ENCODE measurements around the gene PDE2A. TPM values are rescaled to one million over a fixed set of nuclear protein-coding genes. Genes with fewer than 3 reads are reported as not detected.

Gene PDE2A
- polyA plus RNA-seq, 3 donors: 17.1 to 21.1 (median 17.9) TPM

DNA sequence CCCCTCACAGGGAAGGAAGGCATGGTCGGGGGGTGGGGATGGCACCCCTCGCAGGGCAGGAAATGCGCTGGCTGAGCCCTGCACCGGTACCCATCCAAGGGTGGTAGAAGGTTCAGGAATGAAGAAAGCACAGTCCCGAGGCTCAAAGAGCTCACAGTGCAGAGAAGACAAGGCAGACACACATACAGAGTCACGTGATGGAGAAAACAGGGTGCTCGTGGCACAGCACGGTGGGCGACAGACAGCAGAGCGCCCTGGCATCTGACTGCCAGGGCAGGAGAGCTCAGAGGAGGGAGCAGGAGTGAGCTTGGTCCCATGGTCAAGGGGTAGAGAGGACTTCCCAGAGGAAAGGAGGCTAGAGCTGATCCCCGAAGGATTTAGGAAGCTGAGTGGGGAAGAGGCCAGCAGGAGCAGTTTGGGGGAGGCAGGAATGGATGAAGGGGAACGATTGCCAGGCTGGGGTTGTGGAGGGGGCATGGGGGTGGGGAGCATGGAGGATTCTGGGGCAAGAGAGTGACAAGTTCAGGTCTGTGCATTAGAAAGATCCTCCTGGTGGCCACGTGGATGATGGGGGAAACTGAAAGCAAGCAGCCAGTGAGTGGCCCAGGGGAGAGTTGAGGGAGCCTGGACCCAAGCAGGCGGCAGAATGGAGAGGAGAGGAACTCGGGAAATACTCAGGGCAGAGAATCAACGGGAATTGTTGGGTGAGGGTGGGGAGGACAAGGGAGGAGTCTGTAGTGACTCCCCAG lies 43.9 kb downstream of the PDE2A start:
- DNase-seq (ENCODE audit: extremely low read depth in 1 of 11, low read depth in 9 of 11, low spot score in 4 of 11): no peak

DNA sequence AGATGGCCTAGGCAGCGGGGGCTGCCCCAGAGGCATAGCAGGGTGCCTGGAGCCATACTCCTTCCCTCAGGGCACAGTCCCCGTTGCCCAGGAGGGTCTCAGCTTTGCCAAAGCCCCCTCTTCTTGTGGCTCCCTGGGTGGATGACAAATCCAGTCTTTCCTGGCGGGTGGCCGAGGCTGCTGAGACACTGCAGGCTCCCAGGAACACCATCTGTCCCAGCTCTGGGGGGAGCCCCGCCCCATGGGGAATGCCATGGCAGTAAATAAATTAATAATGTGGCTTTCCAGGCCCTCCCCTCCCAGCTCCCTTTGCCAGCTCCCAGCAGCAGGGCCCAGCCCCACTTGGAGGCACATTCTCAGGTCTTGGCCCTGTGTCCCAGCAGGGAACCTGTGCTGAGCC lies 45.0 kb downstream of the PDE2A start:
- DNase-seq (ENCODE audit: extremely low read depth in 1 of 11, low read depth in 9 of 11, low spot score in 4 of 11): no peak

DNA sequence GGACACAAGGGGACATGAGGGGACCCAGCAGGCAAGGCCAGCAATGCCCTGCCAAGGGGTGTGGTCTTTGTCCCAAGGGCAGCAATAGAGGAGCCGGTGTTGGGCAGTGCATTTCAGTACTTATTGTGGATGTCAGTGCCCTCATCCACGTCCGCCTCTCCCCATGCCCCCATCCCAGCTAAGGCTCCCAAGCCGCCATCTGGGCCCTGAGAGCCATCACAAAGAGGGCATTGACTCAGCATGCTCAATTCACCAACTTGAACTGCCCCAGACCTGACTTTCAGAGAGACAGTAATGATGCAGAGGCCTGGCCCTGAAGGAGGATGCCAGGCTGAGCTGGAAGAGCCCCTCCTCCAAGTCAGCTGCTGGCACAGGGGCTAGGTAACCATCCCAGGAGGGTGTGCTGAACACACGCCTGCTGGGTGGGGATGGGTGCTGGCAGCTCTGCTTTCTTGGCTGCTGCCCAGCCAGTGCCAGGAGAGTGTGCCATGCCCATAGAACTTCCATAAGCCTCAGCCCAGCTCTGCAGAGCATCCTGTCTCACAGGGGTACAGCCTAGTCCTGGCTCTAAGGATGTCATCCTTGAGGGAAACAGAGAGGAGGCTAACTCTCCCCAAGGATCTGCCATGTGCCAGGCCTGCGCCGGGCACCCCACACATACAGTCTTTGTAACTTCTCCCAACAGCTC lies 46.5 kb downstream of the PDE2A start:
- no peak for DNase-seq (ENCODE audit: extremely low read depth in 1 of 11, low read depth in 9 of 11, low spot score in 4 of 11)

DNA sequence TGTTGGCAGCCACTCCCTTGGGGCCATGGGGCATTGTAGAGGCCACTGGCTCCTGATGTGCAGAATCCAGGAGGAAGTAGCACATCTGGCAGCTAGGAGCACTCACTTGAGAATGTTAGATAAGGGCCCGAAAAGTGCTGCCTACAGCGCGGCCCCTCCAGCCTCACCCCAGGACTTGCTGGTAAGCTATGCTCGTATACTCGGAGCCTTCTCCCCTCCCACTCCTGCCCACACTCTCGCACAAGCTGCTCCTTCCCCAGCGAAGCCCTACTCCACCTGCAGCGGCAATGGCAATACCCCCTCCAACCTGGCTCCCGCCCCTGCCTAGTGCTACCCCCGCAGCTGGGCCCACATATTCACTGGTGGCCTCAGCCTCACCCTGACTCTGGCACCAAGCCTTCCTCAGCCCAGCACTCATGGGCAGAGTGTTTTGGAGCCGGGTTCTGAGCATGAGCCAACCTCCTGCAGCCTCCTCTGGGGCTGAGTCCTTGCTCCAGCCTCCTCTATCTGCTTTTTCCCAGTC lies 47.7 kb downstream of the PDE2A start:
- DNase-seq (ENCODE audit: extremely low read depth in 1 of 11, low read depth in 9 of 11, low spot score in 4 of 11): no peak

DNA sequence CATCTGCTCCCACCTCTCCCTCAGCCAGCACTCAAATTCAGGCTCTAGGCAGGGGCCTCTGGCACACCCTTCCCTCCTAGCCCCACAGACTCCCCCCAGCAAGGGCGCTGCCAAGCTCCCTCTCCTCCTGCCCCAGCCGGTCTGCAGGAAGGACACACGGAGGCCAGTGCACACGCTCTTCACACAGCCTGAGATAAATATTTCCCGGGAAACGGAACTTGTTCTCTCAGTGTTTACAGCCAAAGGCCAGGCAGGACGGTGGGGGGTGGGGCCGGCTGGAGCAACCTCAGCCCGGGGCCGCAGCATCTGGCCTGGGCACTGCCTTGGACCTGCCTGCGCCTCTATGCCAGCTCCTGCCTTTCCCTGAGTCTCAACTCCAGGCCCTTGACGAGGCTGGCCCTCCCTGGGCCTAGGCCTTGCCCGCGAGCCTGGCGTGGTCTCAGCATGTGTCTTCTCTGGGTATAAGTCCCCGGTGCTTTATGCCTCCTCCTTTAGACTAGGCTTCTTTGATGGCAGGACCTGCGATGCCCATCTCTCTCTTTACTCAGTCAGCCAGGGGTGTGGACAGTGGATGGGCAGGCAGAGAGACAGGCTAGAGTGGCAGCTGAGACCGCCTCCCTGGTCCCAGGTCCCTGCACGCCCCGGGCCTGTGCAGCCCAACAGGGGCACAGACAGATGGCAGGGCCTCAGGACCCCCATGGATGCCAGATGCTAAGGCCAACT lies 48.4 kb downstream of the PDE2A start:
- peak in 3 of 11 donors; percentile 29 to 59 (median 49) for DNase-seq (ENCODE audit: extremely low read depth in 1 of 11, low read depth in 9 of 11, low spot score in 4 of 11)

DNA sequence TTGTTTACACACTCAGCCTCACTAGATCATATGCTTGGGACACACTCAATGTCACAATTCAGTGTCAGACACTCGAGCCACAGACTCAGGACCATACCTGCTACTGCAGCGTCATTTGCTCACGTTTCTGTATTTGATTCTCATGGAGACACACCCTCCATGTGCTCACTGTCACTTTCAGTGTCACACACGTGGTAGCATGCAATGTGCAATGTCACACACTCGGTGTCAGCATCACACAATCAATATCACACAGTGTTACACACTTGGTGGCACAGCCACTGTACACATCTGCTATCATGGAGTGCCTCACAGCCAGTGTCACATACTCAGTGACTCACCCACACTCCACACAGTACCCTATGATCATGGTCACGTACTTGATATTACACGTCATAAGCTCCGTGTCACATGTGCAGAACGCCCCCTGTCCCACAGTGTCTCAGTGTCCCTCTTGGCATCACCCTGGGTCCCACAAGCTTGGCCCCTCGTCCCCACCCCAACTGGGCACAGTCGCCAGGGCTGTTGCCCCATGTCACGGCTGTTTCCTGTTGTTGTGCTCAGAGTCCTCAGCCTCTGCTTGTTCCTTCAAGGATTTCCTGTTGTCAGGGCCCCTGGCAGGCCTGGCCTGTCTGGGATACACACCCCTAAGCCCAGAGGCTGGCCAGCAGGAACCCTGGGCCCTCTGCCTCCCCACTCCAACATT lies 49.6 kb downstream of the PDE2A start:
- no peak for DNase-seq (ENCODE audit: extremely low read depth in 1 of 11, low read depth in 9 of 11, low spot score in 4 of 11)

DNA sequence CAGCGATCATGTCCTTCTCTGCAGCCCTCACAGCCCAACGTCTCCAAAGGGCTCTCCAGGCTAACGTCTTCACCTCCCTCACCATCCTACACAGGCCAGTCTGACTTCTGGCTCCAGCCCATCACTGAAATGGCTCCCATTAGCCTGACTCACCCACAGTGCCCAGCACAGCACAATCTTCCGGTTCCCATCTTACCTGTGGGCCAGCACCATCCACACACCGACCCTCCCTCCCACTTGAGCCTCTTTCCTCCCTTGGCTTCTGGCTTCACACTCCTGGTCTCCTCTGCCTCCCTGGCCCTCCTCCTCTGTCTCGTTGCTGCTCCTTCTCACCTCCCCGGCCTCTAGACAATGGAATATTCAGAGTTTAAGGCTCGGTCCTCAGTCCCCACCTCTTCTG lies 51.2 kb downstream of the PDE2A start:
- no peak for DNase-seq (ENCODE audit: extremely low read depth in 1 of 11, low read depth in 9 of 11, low spot score in 4 of 11)

DNA sequence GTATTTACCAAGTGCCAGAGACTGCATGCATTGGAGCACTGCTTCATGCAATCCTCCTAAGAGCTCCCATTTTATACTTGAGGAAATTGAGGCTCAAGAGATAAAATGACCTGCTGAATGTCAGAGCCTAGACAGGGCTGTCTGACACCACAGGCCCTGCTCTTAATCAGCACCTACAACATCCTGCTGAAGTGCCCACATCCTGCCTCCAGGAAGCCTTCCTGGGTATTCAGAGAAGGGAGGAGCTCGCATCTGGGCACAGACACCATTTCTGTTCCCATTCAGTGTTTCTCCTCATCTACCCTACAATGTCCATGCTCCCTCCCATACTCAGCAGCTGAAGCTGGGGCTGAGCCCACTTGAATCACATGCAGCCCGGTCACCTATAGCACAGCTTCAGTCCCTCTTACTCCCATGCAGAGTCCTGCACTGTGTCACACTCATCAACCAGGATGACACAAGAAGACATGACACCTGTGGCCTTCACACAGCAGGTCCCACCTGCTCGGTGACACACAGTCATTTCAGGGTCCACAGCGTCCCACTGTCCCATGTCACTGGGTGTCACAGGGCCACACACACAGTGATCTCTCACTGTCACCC lies 53.1 kb downstream of the PDE2A start:
- DNase-seq (ENCODE audit: extremely low read depth in 1 of 11, low read depth in 9 of 11, low spot score in 4 of 11): no peak

DNA sequence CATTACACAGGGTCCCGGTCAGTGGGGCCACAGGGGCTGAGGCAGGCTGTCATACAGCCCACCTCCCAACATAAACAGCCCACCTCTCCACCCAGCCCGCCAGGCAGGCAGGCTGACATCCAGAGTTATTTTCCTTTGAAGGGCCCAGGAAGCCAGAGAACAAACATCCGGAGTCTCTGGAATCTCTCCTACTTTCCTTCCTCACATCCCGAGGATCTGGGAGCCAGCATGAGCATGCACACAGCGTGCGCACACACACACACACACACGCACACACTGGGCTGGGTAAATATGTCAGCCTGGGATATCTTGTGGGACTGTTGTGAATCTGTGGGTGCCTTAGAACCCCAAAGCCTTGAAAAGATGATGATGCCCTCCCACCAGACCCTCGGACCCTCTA lies 55.4 kb downstream of the PDE2A start:
- peak in 1 of 11 donors; percentile 31 for DNase-seq (ENCODE audit: extremely low read depth in 1 of 11, low read depth in 9 of 11, low spot score in 4 of 11)

DNA sequence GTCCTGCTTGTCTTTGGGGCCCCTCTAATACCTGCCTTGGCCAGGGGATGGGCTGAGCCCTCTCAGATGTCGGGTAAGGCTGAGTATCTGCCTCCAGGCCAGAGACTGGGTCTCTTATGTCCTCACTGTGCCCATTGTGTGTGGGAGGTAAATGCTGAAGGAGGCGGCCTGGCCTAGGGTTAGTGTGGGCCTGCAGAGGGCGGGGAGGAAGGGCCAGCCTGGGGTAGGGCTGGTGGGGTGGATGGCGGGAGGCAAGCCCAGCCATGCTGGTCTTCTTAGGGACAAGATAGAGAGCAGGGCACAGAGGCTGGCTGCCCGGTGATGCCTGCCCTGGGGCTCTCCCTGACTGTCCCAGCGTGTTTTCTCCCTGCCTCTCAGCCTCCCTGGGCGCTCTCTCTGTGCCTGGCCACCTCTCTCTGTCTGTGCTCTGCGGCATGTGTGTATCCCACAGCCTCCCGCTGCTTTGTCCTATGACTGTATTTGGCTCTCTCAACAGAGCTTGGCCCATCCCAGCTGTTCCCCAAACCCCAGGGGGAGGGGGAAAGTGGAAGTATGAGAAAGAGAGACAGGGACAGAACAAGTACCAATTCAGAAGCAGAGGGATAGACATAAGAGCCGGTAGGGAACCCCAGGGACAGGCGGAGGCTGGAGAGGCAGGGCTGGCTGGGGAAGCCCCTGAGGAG lies 57.0 kb downstream of the PDE2A start:
- DNase-seq (ENCODE audit: extremely low read depth in 1 of 11, low read depth in 9 of 11, low spot score in 4 of 11): peak in 8 of 11 donors; percentile 24 to 62 (median 51)

DNA sequence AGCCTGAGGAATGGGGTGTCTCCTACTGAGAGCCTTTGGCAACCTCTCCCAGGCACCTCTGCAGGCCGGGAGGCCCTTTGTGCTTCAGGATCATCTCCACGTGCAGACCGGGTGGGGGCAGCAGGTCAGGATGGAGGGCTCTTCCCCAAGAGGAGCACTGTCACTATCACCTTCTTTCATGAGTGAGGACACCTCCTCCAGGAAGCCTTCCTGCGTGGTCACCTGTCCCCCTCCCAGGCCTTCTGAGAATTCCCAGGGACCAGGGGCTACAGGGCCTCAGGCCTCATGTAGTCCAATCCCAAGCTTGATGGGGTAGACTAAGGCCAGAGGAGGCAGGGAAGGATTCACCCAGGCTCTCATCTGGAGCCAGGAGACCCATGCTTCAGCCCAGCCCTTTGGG lies 57.6 kb downstream of the PDE2A start:
- no peak for DNase-seq (ENCODE audit: extremely low read depth in 1 of 11, low read depth in 9 of 11, low spot score in 4 of 11)

DNA sequence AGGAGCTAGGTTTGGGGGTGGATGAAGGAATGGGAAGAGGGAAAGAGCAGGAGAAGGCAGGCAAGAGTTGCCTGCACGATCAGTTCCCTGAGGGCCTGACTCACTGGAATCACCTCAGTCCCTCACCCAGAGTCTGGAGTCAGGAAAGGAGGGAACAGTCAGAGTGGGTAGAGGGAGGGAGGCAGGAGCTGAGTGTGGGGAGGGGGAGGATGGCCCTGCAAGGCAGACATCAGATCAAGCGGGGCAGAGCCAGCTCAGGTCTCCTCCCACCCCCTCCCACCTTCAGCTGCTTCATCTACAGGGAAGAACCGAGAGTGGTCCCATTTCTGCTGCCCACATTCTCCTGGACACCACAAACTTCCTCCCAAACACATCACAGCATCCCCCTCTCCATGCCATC lies 58.9 kb downstream of the PDE2A start:
- DNase-seq (ENCODE audit: extremely low read depth in 1 of 11, low read depth in 9 of 11, low spot score in 4 of 11): no peak

DNA sequence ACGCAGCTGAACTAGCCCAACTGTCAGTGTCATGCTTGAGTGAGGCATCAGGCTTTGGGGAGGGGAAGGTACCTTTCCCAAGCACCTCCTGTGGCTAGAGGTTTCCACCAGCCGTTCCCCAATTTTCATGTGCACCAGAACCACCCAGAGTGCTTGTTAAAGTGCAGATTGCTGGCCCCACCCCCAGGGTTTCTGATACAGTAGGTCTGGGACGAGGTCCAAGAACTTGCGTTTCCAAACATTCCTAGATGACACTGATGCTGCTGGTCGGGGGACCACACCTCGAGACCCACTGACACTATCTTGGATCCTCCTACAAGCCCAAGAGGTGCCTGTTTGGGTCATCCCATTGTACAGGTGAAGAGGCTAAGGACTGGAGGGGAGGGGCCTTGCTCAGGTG lies 59.8 kb downstream of the PDE2A start:
- no peak for DNase-seq (ENCODE audit: extremely low read depth in 1 of 11, low read depth in 9 of 11, low spot score in 4 of 11)

DNA sequence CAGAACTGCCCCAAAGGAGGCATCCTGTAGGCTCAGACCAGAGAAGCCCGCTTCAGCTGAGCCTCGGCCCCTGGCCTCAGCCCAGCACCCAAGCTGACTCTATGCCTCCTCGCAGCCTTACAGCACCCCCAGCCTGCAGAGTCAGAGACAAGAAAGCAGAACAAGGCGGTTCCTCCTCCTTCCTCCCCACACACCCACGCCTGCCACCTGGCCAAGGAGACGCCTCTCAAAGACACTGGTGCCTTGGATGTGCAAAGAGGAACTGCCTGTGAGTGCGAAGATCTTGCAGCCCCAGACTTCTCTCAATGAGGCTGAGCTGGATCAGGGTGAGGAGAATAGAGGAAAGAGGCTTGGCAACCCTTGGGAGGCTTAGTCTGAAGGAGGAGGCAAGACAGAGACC lies 60.2 kb downstream of the PDE2A start:
- no peak for DNase-seq (ENCODE audit: extremely low read depth in 1 of 11, low read depth in 9 of 11, low spot score in 4 of 11)

DNA sequence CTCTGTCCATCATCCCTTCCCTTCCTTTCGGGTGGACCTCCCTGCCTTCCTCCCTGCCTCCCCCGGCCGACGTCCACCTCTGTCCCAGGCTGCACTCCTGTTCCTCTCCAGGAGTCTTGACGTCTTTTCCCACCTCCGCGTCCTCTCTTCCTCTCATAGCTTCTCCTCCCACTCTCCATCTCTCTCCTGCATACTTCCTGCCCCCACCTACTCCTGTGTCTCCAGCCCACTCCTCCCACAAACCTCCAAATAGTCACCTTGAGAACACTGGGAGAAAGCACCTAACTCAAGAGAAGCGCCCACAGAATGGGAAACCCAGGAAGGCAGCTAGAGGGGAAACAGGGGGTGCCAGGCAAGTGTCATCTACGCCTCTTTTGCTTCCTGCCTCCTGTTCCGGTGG lies 60.8 kb downstream of the PDE2A start:
- DNase-seq (ENCODE audit: extremely low read depth in 1 of 11, low read depth in 9 of 11, low spot score in 4 of 11): no peak

DNA sequence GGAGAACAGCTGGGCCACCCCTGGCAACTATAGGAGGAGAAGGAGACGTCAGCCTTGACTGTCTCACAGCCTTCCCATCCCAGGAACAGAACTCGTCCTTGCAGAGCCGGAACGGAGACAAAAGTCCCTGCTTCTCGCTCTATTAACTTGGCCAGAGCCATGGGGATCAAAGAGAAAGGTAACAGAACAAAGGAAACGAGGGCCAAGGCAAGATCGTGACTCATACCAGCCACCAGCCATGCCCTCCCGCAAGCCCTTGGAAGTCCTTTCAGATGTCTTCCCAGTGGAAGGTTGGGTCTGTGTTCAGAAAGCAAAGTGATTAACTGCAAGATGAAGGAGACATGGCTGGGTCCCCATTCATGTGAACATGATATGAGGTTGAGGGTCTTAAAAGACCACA lies 64.7 kb downstream of the PDE2A start:
- DNase-seq (ENCODE audit: extremely low read depth in 1 of 11, low read depth in 9 of 11, low spot score in 4 of 11): no peak

DNA sequence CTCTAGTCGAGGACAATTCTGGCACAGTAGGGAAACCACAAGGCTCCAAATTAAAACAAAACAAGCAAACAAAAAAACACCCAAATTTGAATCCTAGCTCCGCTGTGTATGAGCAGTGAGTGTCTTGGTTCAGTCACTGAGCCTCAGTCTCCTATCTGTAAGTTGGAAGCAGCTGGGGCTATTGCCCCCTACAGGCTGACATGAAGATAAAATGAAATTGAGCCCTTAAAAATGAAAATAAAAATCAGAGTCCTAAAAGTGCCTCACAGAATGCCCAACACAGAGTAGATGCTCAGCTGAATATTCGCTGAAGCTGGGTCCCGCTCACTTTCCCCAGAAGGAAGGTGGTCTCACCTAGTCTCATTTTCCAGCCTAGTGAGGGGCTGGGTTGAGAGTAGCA lies 65.2 kb downstream of the PDE2A start:
- no peak for DNase-seq (ENCODE audit: extremely low read depth in 1 of 11, low read depth in 9 of 11, low spot score in 4 of 11)

DNA sequence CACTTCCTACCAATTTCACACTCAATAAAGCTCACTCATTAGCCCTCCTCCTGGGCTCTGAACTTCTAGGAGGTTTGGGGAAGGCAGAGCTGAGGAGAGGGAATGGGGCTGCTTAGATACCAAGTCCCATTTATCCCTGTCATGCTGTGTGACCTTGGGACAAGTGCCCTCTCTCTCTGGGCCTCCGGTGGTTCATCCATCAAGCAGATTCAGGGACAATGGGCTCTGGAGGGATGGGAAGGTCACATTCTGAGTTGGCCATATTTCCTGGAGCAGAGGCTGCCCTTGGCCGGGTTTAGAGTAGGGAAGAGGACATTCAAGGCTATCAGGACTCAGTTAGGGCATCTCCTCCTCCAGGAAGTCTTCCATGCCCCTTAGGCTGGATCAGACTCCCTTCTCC lies 66.7 kb downstream of the PDE2A start:
- no peak for DNase-seq (ENCODE audit: extremely low read depth in 1 of 11, low read depth in 9 of 11, low spot score in 4 of 11)

Data from renal cortex interstitium (tissue), 11 donors.